GM23338 (cell line): ENCODE measurements around the gene NRP1. TPM values are rescaled to one million over a fixed set of nuclear protein-coding genes. Genes with fewer than 3 reads are reported as not detected.

Experiments used
- ATAC-seq: fragments of 200-7000 bp; cut with Tn5 transposase; 3 replicates; pipeline ENCODE4 v1.9.1; 2020
- DNase-seq: peaks from one replicate; pipeline ENCODE4 v3.0.0-alpha.2; 2015; ENCODE audit warnings: low spot score
- H2AFZ ChIP-seq: fragments of 200-600 bp; sonication (generic); 2 replicates; pipeline ENCODE4 v1.8.0; 2016; ENCODE audit warnings: antibody characterized with exemption, mild to moderate bottlenecking, moderate library complexity
- H3F3A ChIP-seq: fragments of 200-600 bp; sonication (generic); replicated peaks from 2 replicates; pipeline ENCODE4 v1.8.0; 2017; ENCODE audit warnings: antibody characterized with exemption, mixed run types, low read depth
- H3K27ac ChIP-seq: fragments of 200-600 bp; sonication (generic); 2 replicates; pipeline ENCODE4 v1.6.1; 2016; ENCODE audit warnings: low read depth
- H3K27me3 ChIP-seq: fragments of 200-600 bp; sonication (generic); 2 replicates; pipeline ENCODE4 v1.8.0; 2016; ENCODE audit warnings: mild to moderate bottlenecking, mixed run types, moderate library complexity; ENCODE audit not compliant: insufficient read depth
- H3K36me3 ChIP-seq: fragments of 200-600 bp; sonication (generic); 2 replicates; pipeline ENCODE4 v1.8.0; 2016; ENCODE audit warnings: mild to moderate bottlenecking; ENCODE audit not compliant: insufficient read depth
- H3K4me1 ChIP-seq: fragments of 200-600 bp; sonication (generic); 2 replicates; pipeline ENCODE4 v1.8.0; 2016; ENCODE audit warnings: mild to moderate bottlenecking, moderate library complexity; ENCODE audit not compliant: insufficient read depth
- H3K4me2 ChIP-seq: fragments of 200-600 bp; sonication (generic); 2 replicates; pipeline ENCODE4 v1.7.1; 2017; ENCODE audit warnings: mixed run types
- H3K4me3 ChIP-seq: fragments of 200-600 bp; sonication (generic); 2 replicates; pipeline ENCODE4 v1.6.1; 2016; ENCODE audit warnings: mixed run types
- H3K79me2 ChIP-seq: fragments of 200-600 bp; sonication (generic); replicated peaks from 2 replicates; pipeline ENCODE4 v1.8.0; 2017; ENCODE audit warnings: mild to moderate bottlenecking; ENCODE audit not compliant: insufficient read depth
- H3K9me2 ChIP-seq: fragments of 200-600 bp; sonication (generic); 2 replicates; pipeline ENCODE4 v1.8.0; 2017; ENCODE audit not compliant: insufficient read depth
- H4K20me1 ChIP-seq: fragments of 200-600 bp; sonication (generic); replicated peaks from 2 replicates; pipeline ENCODE4 v1.8.0; 2017; ENCODE audit warnings: mild to moderate bottlenecking; ENCODE audit not compliant: insufficient read depth
- H3K27ac Mint-ChIP-seq: 2 replicates; pipeline ENCODE4 v1.8.0; 2020; ENCODE audit warnings: inconsistent platforms, mild to moderate bottlenecking, moderate library complexity, mixed read lengths
- H3K27me3 Mint-ChIP-seq: 3 replicates; pipeline ENCODE4 v1.8.0; 2022; ENCODE audit warnings: low read depth, mild to moderate bottlenecking, moderate library complexity, mixed read lengths, inconsistent platforms; ENCODE audit not compliant: insufficient read depth, poor library complexity
- H3K36me3 Mint-ChIP-seq: 3 replicates; pipeline ENCODE4 v1.8.0; 2021; ENCODE audit warnings: low read depth, mild to moderate bottlenecking, inconsistent platforms, moderate library complexity, mixed read lengths
- H3K4me1 Mint-ChIP-seq: 3 replicates; pipeline ENCODE4 v1.8.0; 2020; ENCODE audit warnings: mild to moderate bottlenecking, inconsistent platforms, mixed read lengths
- H3K4me3 Mint-ChIP-seq: 3 replicates; pipeline ENCODE4 v1.8.0; 2021; ENCODE audit warnings: moderate library complexity, mild to moderate bottlenecking, inconsistent platforms, mixed read lengths
- H3K9me3 Mint-ChIP-seq: 3 replicates; pipeline ENCODE4 v1.8.0; 2020; ENCODE audit warnings: moderate library complexity, mild to moderate bottlenecking, inconsistent platforms, mixed read lengths
- CREB1 ChIP-seq: fragments of 250-450 bp; sonication (Bioruptor Pico); IDR thresholded peaks from 2 replicates; pipeline ENCODE4 v1.5.0; 2020; ENCODE audit warnings: low read depth, mild to moderate bottlenecking, moderate library complexity
- JUNB ChIP-seq: IDR thresholded peaks from one replicate; pipeline ENCODE4 v1.6.1; 2016; ENCODE audit warnings: antibody characterized with exemption; ENCODE audit not compliant: unreplicated experiment
- POLR2AphosphoS5 ChIP-seq: IDR thresholded peaks from 2 replicates; pipeline ENCODE4 v1.6.1; 2016; ENCODE audit warnings: antibody characterized with exemption, low read depth
- REST ChIP-seq: IDR thresholded peaks from one replicate; pipeline ENCODE4 v1.6.1; 2018; ENCODE audit warnings: antibody characterized with exemption; ENCODE audit not compliant: unreplicated experiment
- ZNF462 ChIP-seq: fragments of 250-450 bp; sonication (Bioruptor Pico); IDR thresholded peaks from 2 replicates; pipeline ENCODE4 v1.5.0; 2020; ENCODE audit warnings: mild to moderate bottlenecking, moderate library complexity
- polyA plus RNA-seq: library from polyadenylated mRNA; unstranded; fragments of >200 nt; fragmentation: Nextera tagmentation; extraction: Ambion mirVana; gene quantifications from 2 replicates; pipeline ENCODE4 v1.2.1, GENCODE V29; 2016
- total RNA-seq: library from RNA; depleted of rRNA; stranded (reverse); fragments of >200 nt; shearing (Covaris generic); gene quantifications from 2 replicates; pipeline ENCODE4 v1.2.3, GENCODE V29; 2014

NRP1 gene
- total and polyA plus RNA-seq, 2 experiments from 2014 or later = 2.9 to 3.5 TPM

GRCh38 chr10:33243703-33244102, 90.8 kb downstream of the NRP1 start:
- Histone ChIP-seq H4K20me1 (no peaks in the 10 kb centered on the region), H3F3A (no peaks in the 10 kb centered on the region), H3K36me3 (no peaks in the 10 kb centered on the region), H3K4me3 (no peak overlapping the region), H3K4me2 (no peak overlapping the region), H3K9me2 (no peaks in the 10 kb centered on the region), H2AFZ (no peak overlapping the region), H3K27me3 (no peaks in the 10 kb centered on the region), H3K4me1 (no peaks in the 10 kb centered on the region), H3K27ac (no peak overlapping the region), H3K79me2 (no peaks in the 10 kb centered on the region)
- Mint-ChIP-seq H3K27me3 (no peaks in the 10 kb centered on the region), H3K36me3 (no peaks in the 10 kb centered on the region), H3K4me1 (no peaks in the 10 kb centered on the region), H3K27ac (no peak overlapping the region), H3K4me3 (no peak overlapping the region), H3K9me3 (no peaks in the 10 kb centered on the region)
- no peak for ATAC-seq
- DNase-seq = no peak
- TF ChIP-seq POLR2AphosphoS5 (no peak), REST (no peak), CREB1 (CRISPR knock-in tag) (no peak), ZNF462 (CRISPR knock-in tag) (no peak), JUNB (no peak)
